Measurements from ENCODE around the gene ACADS.

Gene ACADS

GRCh38 chr12:120757949-120758348, 32.3 kb downstream of the ACADS start:
- DNase-seq (ENCODE audit: low spot score) = no peak

DNA sequence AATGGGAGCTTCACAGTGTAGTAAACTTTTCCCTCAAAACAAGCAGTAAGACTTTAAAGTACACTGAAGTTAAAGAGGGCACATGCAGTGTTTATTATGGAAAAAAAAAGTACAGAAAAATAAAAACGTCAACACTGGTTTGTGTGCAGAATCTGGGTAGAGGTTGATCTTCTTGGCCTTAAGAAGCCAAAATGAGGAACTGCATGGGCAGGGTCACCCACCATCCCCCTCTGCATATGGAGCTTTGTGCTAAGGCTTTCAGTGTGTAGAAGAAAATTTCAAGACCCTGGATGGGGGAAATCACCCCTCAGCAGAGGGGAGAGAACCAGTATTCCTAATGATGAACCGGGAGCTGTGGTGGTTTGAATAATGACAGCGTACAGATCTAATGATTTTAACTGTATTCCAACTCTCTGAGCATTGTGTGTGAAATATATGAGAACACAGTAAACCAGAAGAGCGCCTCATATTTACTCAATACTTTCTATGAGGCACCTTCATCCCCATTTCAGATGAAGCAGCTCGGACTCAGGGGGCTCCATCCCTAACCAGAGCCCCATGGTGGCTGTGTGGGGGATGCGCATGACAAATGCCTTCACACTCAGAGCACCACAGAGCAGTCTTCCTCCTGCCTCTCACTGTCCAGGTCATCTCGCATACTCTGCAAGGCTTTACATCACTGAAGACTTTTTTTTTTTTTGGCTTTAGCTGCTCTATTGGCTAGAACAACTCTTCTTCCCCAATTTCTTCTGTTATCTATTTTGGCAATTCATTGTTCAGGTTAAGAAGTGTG, 33.4 kb downstream of the ACADS start:
- no peak for DNase-seq (ENCODE audit: low spot score)

DNA sequence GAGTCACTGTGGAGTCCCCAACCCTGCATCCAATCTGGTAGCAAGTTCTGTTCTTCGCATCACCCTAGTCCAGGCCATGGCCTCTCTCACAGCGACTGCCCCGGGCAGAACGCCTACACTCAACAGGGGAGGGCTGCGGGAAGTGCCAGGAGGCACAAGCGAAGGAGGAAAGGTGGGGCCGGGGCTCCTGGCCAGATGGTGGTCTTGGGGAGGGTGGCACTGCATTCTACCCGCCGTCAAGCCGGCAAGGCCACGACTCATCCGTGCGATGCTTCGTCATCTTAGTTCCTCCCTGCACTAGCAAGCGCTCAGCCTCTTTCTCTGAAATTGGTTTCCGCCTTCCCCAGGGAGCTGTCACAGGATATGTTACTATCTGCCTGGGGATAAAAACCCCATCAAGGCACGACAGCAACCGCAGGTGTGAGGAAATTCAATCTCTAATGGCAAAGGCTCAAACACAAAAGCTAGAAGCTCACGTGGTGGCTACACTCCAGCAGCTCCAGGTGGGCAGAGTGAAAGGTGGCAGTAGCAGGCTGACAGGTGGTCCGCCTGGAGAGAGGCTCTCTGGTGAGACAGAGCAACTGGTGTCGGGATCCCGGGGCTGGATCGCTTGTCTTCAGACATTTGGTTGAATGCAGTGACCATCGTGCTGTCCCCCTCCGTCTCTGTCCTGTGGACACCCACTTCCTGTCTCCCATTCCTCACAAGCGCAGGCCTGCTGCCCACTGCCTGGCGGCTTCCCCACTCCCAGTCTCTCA, 34.1 kb downstream of the ACADS start:
- DNase-seq (ENCODE audit: low spot score) = no peak

GRCh38 chr12:120760349-120761254, 35.0 kb downstream of the ACADS start:
- DNase-seq (ENCODE audit: low spot score) = no peak

DNA sequence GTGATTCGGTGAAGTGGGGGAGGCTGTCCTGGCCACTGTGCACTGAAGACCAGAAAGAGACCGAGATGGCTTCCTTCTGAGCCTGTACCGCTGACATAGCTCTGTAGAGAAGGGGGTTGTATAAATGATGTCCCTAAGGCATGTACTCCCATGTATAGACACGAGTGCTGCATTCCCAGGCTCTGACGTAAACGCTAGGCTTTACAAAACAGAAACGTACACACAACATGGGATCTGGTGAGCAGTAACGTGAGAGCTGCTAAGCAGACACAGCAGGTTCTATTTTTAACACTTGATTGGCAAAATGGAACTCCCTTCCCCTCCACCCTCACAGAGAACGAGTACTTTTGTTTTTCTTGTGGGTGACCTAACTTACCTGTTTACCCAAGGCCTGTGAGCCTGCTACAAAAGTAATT, 35.9 kb downstream of the ACADS start:
- no peak for DNase-seq (ENCODE audit: low spot score)

- DNase-seq (ENCODE audit: low spot score) = no peak
These were observed 36.5 kb downstream of the ACADS start for GRCh38 chr12:120762086-120762485.

- no peak for DNase-seq (ENCODE audit: low spot score)
These were observed 37.6 kb downstream of the ACADS start for GRCh38 chr12:120763250-120763649.

- no peak for DNase-seq (ENCODE audit: low spot score)
These were observed 39.2 kb downstream of the ACADS start for GRCh38 chr12:120764816-120765215.

DNA sequence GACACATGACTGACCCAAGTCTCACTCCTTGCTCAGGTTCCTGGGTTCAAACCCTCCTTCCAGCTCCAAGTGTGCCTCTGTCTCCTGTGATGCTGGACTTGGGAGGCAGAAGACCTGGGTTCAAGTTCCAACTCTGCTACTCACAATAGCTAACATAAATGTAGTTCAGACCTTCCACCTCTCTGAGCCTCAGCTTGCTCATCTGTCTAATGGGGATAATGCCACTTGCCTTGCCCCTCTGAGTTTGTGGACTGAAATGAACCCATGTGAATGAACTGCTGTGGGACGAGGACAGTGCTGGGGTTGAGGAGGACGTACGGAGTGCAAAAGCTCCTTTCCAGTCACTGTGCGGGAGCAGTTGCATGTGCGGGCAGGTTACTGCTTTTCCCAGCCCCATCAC, 40.9 kb downstream of the ACADS start:
- no peak for DNase-seq (ENCODE audit: low spot score)

GRCh38 chr12:120767071-120768024, 41.7 kb downstream of the ACADS start:
- no peak for DNase-seq (ENCODE audit: low spot score)

- no peak for DNase-seq (ENCODE audit: low spot score)
These were observed 45.5 kb downstream of the ACADS start for GRCh38 chr12:120771097-120771496.

- no peak for DNase-seq (ENCODE audit: low spot score)
These were observed 48.7 kb downstream of the ACADS start for GRCh38 chr12:120774169-120774916.

GRCh38 chr12:120775862-120776552, 50.4 kb downstream of the ACADS start:
- no peak for DNase-seq (ENCODE audit: low spot score)

GRCh38 chr12:120783197-120783596, 57.6 kb downstream of the ACADS start:
- DNase-seq (ENCODE audit: low spot score) = peak; percentile 81

DNA sequence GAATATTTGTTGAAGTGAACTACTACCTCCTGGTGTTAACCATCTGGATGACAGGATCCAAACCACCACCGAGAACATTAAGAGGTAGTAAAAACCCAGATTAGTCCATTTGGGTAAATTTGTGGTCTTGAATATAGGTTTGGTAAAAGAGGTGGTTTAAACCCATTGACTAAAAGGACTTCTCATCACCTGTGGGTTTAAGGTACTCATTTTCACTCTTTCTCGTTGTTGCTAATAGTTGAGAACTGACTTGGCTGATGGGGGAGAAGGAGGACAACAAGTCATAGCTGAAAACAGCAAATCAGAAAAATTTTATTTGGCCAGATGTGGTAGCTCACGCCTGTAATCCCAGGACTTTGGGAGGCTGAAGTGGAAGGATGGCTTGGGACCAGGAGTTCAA, 59.2 kb downstream of the ACADS start:
- no peak for DNase-seq (ENCODE audit: low spot score)

DNA sequence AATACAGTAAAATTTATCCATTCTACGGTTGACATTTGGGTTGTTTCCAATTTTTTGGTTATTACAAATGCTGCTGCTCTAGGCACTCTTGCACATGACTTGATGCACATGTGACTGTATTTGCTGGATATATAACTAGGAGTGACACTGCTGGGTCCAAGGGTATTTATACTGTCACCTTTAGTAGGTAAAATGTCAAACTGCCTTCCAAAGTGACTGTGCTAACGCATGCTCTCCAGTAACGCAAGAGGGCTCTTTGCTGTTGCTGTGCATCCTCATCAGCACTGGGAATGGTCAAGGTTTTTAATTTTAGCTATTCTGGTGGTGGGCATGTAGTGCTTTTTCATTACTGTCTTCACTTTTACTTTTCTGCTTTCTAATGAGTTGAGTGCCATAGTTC, 62.3 kb downstream of the ACADS start:
- DNase-seq (ENCODE audit: low spot score) = no peak
